H9 (cell line): ENCODE data around the gene TSPAN8. TPM values are rescaled to one million over a fixed set of nuclear protein-coding genes. Genes with fewer than 3 reads are reported as not detected.

Source experiments
- DNase-seq: peaks from one replicate; pipeline ENCODE4 v3.0.0-alpha.2; 2017
- H2AFZ ChIP-seq: one replicate; pipeline ENCODE4 v1.6.1; 2013; ENCODE audit warnings: mild to moderate bottlenecking, low read length, control low read depth, moderate library complexity
- H2AK5ac ChIP-seq: 2 replicates; pipeline ENCODE4 v1.6.1; 2013; ENCODE audit warnings: low read length, control low read depth, mixed read lengths; ENCODE audit not compliant: insufficient read length
- H2BK120ac ChIP-seq: one replicate; pipeline ENCODE4 v1.6.1; 2013; ENCODE audit warnings: low read depth, mild to moderate bottlenecking, low read length, control low read depth, inconsistent platforms; ENCODE audit not compliant: poor library complexity, severe bottlenecking
- H2BK12ac ChIP-seq: 2 replicates; pipeline ENCODE4 v1.6.1; 2013; ENCODE audit warnings: low read length, control low read depth, mixed read lengths, low read depth; ENCODE audit not compliant: insufficient read length
- H2BK15ac ChIP-seq: 2 replicates; pipeline ENCODE4 v1.6.1; 2013; ENCODE audit warnings: low read depth, low read length, control low read depth
- H2BK20ac ChIP-seq: one replicate; pipeline ENCODE4 v1.6.1; 2013; ENCODE audit warnings: low read depth, mild to moderate bottlenecking, low read length, control low read depth, inconsistent platforms; ENCODE audit not compliant: poor library complexity, severe bottlenecking
- H2BK5ac ChIP-seq: 2 replicates; pipeline ENCODE4 v1.6.1; 2013; ENCODE audit warnings: low read length, control low read depth, mixed read lengths; ENCODE audit not compliant: insufficient read length
- H3K14ac ChIP-seq: 2 replicates; pipeline ENCODE4 v1.6.1; 2013; ENCODE audit warnings: low read length, control low read depth; ENCODE audit not compliant: insufficient read depth
- H3K18ac ChIP-seq: 2 replicates; pipeline ENCODE4 v1.6.1; 2013; ENCODE audit warnings: low read depth, mild to moderate bottlenecking, mixed read lengths, low read length, control low read depth; ENCODE audit not compliant: insufficient read length
- H3K23ac ChIP-seq: 2 replicates; pipeline ENCODE4 v1.6.1; 2013; ENCODE audit warnings: low read length, control low read depth, mixed read lengths, low read depth; ENCODE audit not compliant: insufficient read length
- H3K23me2 ChIP-seq: 2 replicates; pipeline ENCODE4 v1.6.1; 2013; ENCODE audit warnings: low read depth, mild to moderate bottlenecking, mixed read lengths, low read length, control low read depth; ENCODE audit not compliant: insufficient read length, poor library complexity, severe bottlenecking
- H3K27ac ChIP-seq: 2 replicates; pipeline ENCODE4 v1.5.1; 2013; ENCODE audit warnings: low read length, control low read depth, mixed read lengths, low read depth; ENCODE audit not compliant: insufficient read length
- H3K27me3 ChIP-seq: 2 replicates; pipeline ENCODE4 v1.6.1; 2013; ENCODE audit warnings: low read length, control low read depth, inconsistent platforms; ENCODE audit not compliant: insufficient read depth
- H3K4ac ChIP-seq: 2 replicates; pipeline ENCODE4 v1.6.1; 2013; ENCODE audit warnings: low read depth, mild to moderate bottlenecking, control low read depth, inconsistent platforms, low read length, moderate library complexity
- H3K4me1 ChIP-seq: 2 replicates; pipeline ENCODE4 v1.6.1; 2013; ENCODE audit warnings: low read length, control low read depth, inconsistent platforms; ENCODE audit not compliant: insufficient read depth
- H3K4me2 ChIP-seq: 2 replicates; pipeline ENCODE4 v1.6.1; 2013; ENCODE audit warnings: low read length, control low read depth, mixed read lengths; ENCODE audit not compliant: insufficient read length, insufficient read depth
- H3K56ac ChIP-seq: 2 replicates; pipeline ENCODE4 v1.6.1; 2013; ENCODE audit warnings: low read depth, mild to moderate bottlenecking, mixed read lengths, low read length, control low read depth; ENCODE audit not compliant: insufficient read length
- H3K79me1 ChIP-seq: 2 replicates; pipeline ENCODE4 v1.6.1; 2013; ENCODE audit warnings: low read depth, mild to moderate bottlenecking, moderate library complexity, low read length, control low read depth, inconsistent platforms; ENCODE audit not compliant: insufficient read depth, poor library complexity, severe bottlenecking
- H3K79me2 ChIP-seq: 2 replicates; pipeline ENCODE4 v1.6.1; 2013; ENCODE audit warnings: low read length, control low read depth, inconsistent platforms; ENCODE audit not compliant: insufficient read depth
- H3K9ac ChIP-seq: 2 replicates; pipeline ENCODE4 v1.6.1; 2013; ENCODE audit warnings: low read length, control low read depth, mixed read lengths; ENCODE audit not compliant: insufficient read length; ENCODE audit errors: extremely low read depth
- H3K9me3 ChIP-seq: one replicate; pipeline ENCODE4 v1.6.1; 2013; ENCODE audit warnings: low read depth, low read length, inconsistent platforms; ENCODE audit not compliant: control insufficient read depth
- H3T11ph ChIP-seq: one replicate; pipeline ENCODE4 v1.6.1; 2013; ENCODE audit warnings: mild to moderate bottlenecking, low read length, control low read depth, inconsistent platforms
- H4K20me1 ChIP-seq: one replicate; pipeline ENCODE4 v1.6.1; 2013; ENCODE audit not compliant: control insufficient read depth, insufficient read length, insufficient read depth
- H4K5ac ChIP-seq: 2 replicates; pipeline ENCODE4 v1.6.1; 2013; ENCODE audit warnings: low read depth, mild to moderate bottlenecking, mixed read lengths, low read length, control low read depth; ENCODE audit not compliant: insufficient read length
- H4K8ac ChIP-seq: replicated peaks from 2 replicates; pipeline ENCODE4 v1.6.1; 2013; ENCODE audit warnings: low read length, control low read depth, mixed read lengths, low read depth; ENCODE audit not compliant: insufficient read length
- H4K91ac ChIP-seq: 2 replicates; pipeline ENCODE4 v1.6.1; 2013; ENCODE audit warnings: low read depth, mild to moderate bottlenecking, moderate library complexity, mixed read lengths, low read length, control low read depth; ENCODE audit not compliant: insufficient read length
- H3K27ac Mint-ChIP-seq, 3 experiments: 2 replicates in 2 of 3; 3 replicates in 1 of 3; pipeline ENCODE4 v1.8.0; 2020 to 2021; ENCODE audit warnings: mixed read lengths in 3 of 3, mild to moderate bottlenecking in 1 of 3, moderate library complexity in 1 of 3
- H3K27me3 Mint-ChIP-seq: 2 replicates; pipeline ENCODE4 v1.8.0; 2021; ENCODE audit warnings: low read depth, mild to moderate bottlenecking, moderate library complexity, mixed read lengths
- H3K36me3 Mint-ChIP-seq, 3 experiments: 2 replicates in 2 of 3; 3 replicates in 1 of 3; pipeline ENCODE4 v1.8.0; 2020 to 2021; ENCODE audit warnings: low read depth in 3 of 3, mixed read lengths in 3 of 3; ENCODE audit not compliant: insufficient read depth in 1 of 3
- H3K4me1 Mint-ChIP-seq, 2 experiments: 2 replicates each; pipeline ENCODE4 v1.8.0; 2020; ENCODE audit warnings: mixed read lengths in 2 of 2
- H3K4me3 Mint-ChIP-seq, 2 experiments: 2 replicates in 1 of 2; 3 replicates in 1 of 2; pipeline ENCODE4 v1.8.0; 2020 to 2021; ENCODE audit warnings: mild to moderate bottlenecking in 2 of 2, mixed read lengths in 2 of 2, moderate library complexity in 1 of 2
- H3K9me3 Mint-ChIP-seq, 2 experiments: 2 replicates in 1 of 2; 3 replicates in 1 of 2; pipeline ENCODE4 v1.8.0; 2020; ENCODE audit warnings: mild to moderate bottlenecking in 2 of 2, mixed read lengths in 2 of 2, moderate library complexity in 1 of 2
- CTCF ChIP-seq: fragments of 200-600 bp; sonication (generic); conservative IDR thresholded peaks from 3 replicates; pipeline ENCODE4 v1.8.0; 2021; ENCODE audit warnings: antibody characterized with exemption, mild to moderate bottlenecking
- WGBS: extraction: QIAGEN DNeasy Blood & Tissue Kit; methylation state at CpG from one replicate; pipeline ENCODE4 v1.1.7; 2013; ENCODE audit warnings: missing lambda C conversion rate, low lambda C conversion rate, mixed read lengths; ENCODE audit not compliant: insufficient read length; ENCODE audit errors: extremely low coverage; 5-methylcytosine and 5-hydroxymethylcytosine counted together
- total RNA-seq: library from RNA; stranded (reverse); gene quantifications from 2 replicates; pipeline ENCODE4 v1.2.1, GENCODE V29; 2021

The TSPAN8 gene
- total RNA-seq, 1 experiment from 2014 or later, result not detected

- no peaks in the 10 kb centered on the region for H3K79me2 ChIP-seq
- no CpG with 5 or more reads among the region's 2 CpGs for WGBS
- H4K5ac ChIP-seq, result no peak overlapping the region
- no peak overlapping the region for H2BK120ac ChIP-seq
- no peak overlapping the region for H3K9ac ChIP-seq
- H3K9me3 ChIP-seq, result no peaks in the 10 kb centered on the region
- no peak overlapping the region for H3K18ac ChIP-seq
- DNase-seq, result no peak
- H3K27ac ChIP-seq, result no peak overlapping the region
- H3K4me2 ChIP-seq, result no peak overlapping the region
- no peak overlapping the region for H2BK20ac ChIP-seq
- Mint-ChIP-seq H3K36me3 (peaks cover 0 to 2% (median 0%) of the 10 kb centered on the region in 3 experiments; a peak in 1 of 7 replicates), H3K27me3 (no peaks in the 10 kb centered on the region), H3K9me3 (no peaks in the 10 kb centered on the region), H3K4me3 (no peak overlapping the region), H3K27ac (no peak overlapping the region), H3K4me1 (peaks cover 52 to 55% of the 10 kb centered on the region in 2 experiments)
- H2BK12ac ChIP-seq, result no peak overlapping the region
- no peaks in the 10 kb centered on the region for H3K27me3 ChIP-seq
- H2AK5ac ChIP-seq, result no peak overlapping the region
- H3K56ac ChIP-seq, result no peak overlapping the region
- H3T11ph ChIP-seq, result no peak overlapping the region
- H2BK5ac ChIP-seq, result no peak overlapping the region
- peaks cover 3% of the 10 kb centered on the region; the same call in 1 of the 2 replicates for H3K4me1 ChIP-seq
- H3K4ac ChIP-seq, result no peak overlapping the region
- no peak for TF ChIP-seq CTCF
- no peaks in the 10 kb centered on the region for H4K20me1 ChIP-seq
- no peak overlapping the region for H4K91ac ChIP-seq
- no peak overlapping the region for H2BK15ac ChIP-seq
- no peak overlapping the region for H4K8ac ChIP-seq
- no peaks in the 10 kb centered on the region for H3K23me2 ChIP-seq
- H3K23ac ChIP-seq, result no peak overlapping the region
- H3K79me1 ChIP-seq, result no peaks in the 10 kb centered on the region
- H3K14ac ChIP-seq, result no peak overlapping the region
- H2AFZ ChIP-seq, result no peak overlapping the region
These were observed 36.9 kb upstream of the TSPAN8 start for GRCh38 chr12:71194657-71195056.
